T-helper 1 cell (primary cell): Measurements from ENCODE around the gene CERK.
"Not testable (repeated sequence)": the region's sequence is repeated elsewhere in the genome, so short reads cannot be mapped to it uniquely, and the experiment has no call there.

Source experiments
- DNase-seq, 5 donors: peaks; one replicate each; pipeline ENCODE4 v3.0.0-alpha.2; 2012 to 2020

The CERK gene

GRCh38 chr22:46659059-46659790 is 78.8 kb downstream of the CERK start:
- no peak for DNase-seq

GRCh38 chr22:46657996-46658947 is 79.8 kb downstream of the CERK start:
- no peak for DNase-seq

- no peak for DNase-seq
Observed at GRCh38 chr22:46657655-46657953, 80.4 kb downstream of the CERK start.

- DNase-seq, result no peak
Observed at GRCh38 chr22:46656856-46657654, 81.0 kb downstream of the CERK start.

GRCh38 chr22:46655861-46656608 is 82.0 kb downstream of the CERK start:
- no peak for DNase-seq

- DNase-seq, result no peak
Observed at GRCh38 chr22:46654927-46655595, 83.0 kb downstream of the CERK start.

- DNase-seq, result no peak
Observed at GRCh38 chr22:46654426-46654825, 83.6 kb downstream of the CERK start.

GRCh38 chr22:46653596-46653995 is 84.5 kb downstream of the CERK start:
- DNase-seq, result no peak

GRCh38 chr22:46652847-46653331 is 85.2 kb downstream of the CERK start:
- DNase-seq, result no peak

GRCh38 chr22:46652081-46652846 is 85.8 kb downstream of the CERK start:
- DNase-seq, result no peak

GRCh38 chr22:46651316-46651715 is 86.7 kb downstream of the CERK start:
- DNase-seq, result no peak

- no peak for DNase-seq
Observed at GRCh38 chr22:46650078-46650810, 87.8 kb downstream of the CERK start.

- DNase-seq, result no peak
Observed at GRCh38 chr22:46649141-46650077, 88.6 kb downstream of the CERK start.

GRCh38 chr22:46648225-46648820 is 89.7 kb downstream of the CERK start:
- not testable (repeated sequence) for DNase-seq

GRCh38 chr22:46646531-46647215 is 91.4 kb downstream of the CERK start:
- no peak for DNase-seq

GRCh38 chr22:46642840-46643480 is 95.1 kb downstream of the CERK start:
- DNase-seq, result not testable (repeated sequence)

- DNase-seq, result no peak
Observed at GRCh38 chr22:46641811-46642266, 96.2 kb downstream of the CERK start.
